Raji (cell line): ENCODE results near the gene GCM1.

ENCODE experiments used
- POLR2A ChIP-seq: IDR thresholded peaks from 2 replicates; pipeline ENCODE4 v1.6.1; 2011; ENCODE audit warnings: low read depth, low read length, control low read depth; ENCODE audit not compliant: insufficient read depth

Gene GCM1

DNA sequence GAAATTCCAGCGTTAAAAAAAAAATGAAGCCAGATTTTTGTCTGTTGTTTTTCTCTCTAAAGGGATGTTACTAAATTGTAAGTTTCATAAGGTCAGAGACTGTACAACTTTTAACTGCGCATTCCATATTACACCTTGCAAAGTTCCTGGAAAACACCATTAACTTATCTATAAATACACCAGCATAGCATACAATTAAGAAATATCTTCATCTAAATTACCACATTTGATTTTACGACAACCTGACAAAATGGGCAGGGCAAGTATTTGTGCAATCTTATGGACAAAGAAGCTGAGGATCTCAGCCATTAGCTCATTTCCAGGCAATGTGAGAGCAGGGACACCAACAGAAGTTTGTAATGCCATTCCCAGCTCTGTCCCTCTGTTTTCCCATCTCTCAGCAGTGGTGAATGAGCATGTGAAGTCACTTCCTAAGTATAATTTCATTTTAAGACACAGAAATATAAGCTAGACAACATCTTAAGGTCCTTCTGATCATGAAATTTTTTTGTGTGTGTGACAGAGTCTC is 12.9 kb upstream of the GCM1 start:
- TF ChIP-seq POLR2A: no peak

DNA sequence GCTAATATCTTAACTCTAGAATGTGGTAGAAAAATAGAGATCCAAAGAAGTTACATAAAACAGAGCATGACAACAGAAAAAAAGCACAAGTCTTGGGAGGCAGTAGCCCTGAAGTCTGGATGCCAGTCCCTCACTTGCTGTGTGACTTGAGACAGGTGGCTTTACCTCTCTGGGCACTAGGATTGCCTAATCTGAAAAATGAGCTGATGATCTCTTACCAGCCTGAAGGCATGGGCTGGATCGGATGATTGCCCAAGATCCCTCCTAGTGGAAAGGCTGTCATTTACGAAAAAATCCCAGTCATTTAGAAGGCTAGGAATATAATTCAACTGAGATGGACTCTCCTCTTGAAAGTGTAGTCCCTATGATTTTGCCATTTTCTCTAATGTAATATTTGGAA is 10.9 kb upstream of the GCM1 start:
- no peak for TF ChIP-seq POLR2A

DNA sequence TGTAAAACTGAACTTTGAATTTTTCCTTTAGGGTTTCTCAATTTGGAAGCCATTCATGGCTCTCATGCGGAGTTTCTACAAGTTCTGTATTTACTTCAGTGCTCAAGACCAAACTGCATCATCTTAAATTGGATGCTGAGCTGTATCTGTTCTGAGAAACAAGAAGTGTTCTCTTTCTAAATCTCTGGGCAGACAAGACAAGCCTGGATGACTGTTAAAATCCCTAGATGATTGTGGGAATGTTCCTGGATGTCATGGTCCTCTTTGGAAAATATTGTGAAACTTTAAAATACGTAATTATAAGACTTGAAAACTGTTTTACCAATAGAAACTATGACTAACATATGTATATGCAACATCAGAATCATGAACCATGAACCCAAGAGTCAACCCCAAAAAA is 6.2 kb upstream of the GCM1 start:
- no peak for TF ChIP-seq POLR2A

DNA sequence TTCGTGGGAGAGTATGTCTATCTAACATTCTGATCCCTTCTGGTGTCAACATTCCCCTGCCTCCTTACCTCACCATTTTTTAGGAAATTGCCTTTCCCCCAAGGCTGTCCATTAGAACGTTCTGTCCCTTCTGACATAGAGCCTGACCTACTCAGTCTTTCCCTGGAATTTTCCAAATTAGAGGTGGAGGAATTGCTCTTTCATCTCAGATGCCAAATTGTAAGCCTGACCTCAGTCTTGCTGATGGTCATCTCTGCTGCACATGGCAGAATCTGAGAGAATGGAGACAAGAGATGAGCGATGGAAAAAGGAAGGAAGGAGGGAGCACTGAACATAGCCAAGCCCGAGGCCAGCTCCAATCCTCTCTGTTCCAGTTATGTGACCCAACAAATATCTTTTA is 5.4 kb upstream of the GCM1 start:
- TF ChIP-seq POLR2A: no peak

DNA sequence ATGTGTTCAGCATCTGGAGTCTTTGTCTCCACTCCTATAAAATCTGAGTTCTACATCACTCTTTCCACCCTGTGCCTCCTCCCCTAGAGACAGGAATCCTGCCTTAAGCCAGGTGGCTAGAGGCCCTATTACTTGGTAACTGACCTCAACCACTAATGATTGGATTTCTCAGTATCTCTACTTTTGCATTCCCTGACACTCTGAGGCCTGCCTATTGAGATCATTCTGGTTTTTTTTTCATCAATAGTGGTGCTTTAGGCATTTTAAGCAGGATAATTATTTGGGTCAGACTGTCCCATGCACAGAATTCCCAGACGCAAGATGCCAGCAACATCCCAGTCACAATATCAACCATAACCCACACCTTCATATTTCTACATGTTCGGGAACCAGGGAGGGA is 3.9 kb upstream of the GCM1 start:
- TF ChIP-seq POLR2A: no peak

DNA sequence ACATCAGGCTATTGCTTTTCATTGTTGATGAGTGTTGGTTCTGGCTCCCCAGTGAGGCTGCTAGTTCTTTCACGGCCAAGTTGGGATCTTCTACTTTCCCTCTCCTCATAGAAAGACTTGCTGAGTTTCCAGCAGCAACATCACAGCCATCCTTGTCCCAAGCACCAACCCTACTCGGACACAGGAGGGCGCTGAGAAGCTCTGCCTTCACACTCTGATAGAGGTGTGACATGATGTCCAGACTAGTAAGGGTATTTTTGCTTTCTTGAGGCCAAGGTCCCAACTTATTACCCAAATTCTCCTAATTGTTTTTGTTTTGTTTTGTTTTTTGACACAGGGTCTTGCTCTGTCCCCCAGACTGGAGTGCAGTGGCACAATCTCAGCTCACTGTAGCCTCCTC is 3.0 kb upstream of the GCM1 start:
- TF ChIP-seq POLR2A: no peak

DNA sequence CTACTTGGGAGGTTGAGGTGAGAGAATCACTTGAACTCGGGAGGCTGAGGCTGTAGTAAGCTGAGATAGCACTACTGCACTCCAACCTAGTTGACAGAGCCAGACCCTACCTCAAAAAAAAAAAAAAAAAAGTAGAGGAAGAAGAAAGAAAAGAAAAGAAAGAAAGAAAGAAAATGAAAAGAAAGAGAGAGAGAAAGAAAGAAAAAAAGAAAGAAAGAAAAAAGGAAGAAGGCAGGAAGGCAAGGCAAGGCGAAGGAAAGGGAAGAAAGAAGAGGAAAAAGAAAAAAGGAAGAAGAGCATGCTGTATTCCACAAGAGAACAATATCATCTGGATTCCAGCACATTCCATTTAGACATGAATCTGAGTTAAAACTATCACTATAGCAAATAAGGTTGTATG is 3.8 kb downstream of the GCM1 start:
- no peak for TF ChIP-seq POLR2A

DNA sequence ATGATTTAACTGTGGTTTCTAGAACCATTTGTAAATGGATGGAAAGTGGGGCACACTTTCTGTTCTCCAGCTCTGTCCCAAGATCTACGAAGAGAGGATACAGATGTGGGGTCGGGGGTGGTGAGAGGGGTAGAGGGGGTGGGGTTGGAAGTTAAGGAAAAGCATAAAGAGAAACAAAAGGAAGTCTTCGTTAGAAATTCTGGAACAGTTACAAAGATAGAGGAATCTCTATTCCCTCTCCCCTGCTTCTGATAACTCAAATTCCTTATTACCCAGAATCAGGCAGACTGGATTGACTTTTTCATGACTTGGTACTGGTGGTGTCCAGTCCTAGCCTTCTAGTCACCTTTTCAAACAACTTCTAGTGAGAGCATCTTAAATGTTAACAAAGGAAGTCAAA is 4.9 kb downstream of the GCM1 start:
- TF ChIP-seq POLR2A: no peak

DNA sequence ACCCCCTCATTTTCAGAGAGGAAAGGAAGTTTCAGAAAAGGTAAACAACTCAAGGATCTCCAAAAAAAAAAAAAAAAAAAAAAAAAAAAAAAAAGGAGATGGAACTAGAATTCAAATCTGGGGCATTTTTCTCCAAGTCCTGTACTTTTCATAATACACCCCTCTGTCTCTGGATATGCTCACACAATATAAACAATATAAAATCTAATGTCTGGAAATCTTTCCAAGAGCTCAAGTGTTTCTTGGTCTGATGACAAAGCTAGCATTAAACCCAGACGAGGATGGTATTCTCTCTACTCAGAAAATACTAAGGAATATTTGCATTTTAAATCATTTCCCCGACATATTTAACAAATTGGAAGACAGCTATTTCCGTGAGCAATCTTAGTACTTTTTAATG is 5.8 kb downstream of the GCM1 start:
- TF ChIP-seq POLR2A: no peak

DNA sequence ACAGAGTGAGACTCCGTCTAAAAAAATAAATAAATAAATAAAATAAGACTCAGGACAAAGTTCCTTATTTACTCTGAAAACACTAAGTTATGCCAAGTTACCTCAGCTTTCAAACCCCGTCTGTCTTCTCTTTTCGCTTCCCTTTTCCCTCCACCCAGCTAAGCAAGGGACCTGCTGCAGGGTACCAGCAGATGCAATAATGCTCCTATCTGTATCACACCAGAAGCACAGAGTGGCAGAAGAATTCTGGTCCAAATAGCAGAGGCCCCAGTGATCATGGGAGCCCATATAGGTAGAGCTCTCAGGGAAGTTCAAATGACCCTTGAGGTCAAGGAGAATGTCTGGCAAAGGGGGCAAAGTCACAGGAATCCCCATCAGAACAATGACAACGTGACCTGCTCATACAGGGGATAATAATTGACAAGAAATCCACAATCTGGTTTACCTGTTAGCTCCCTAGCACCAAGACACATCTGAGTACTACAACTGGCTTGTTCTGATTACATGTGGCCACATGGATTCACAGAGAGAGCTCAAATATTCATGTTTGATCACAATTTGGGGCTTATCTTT is 8.7 kb downstream of the GCM1 start:
- TF ChIP-seq POLR2A: no peak

DNA sequence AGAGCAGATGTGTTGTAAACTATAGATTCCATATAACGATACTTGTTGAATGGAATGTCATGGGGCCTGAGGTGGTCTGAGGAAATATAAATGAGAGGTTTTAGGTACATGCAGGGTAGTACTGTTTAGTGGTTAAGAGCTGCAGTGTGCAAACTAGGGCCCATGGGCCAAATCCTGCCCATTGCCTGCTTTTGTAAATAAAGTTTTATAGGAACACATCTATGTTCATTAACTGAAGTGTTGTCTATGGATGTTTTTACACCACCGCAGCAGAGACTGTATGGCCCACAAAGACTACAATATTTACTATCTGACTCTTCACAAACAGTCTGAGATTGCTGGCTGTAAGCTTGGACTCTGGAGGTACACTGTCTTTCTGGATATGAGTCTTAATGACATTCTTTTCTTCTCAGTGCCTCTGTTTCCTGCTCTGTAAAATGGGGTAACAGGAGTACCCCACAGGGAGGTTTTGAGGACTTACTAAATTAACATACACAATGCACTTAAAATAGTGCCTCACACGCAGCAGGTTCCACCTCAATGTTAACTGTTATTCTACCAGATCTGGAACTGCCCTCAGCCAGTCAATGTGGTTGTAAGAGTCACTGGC is 12.5 kb downstream of the GCM1 start:
- TF ChIP-seq POLR2A: no peak

DNA sequence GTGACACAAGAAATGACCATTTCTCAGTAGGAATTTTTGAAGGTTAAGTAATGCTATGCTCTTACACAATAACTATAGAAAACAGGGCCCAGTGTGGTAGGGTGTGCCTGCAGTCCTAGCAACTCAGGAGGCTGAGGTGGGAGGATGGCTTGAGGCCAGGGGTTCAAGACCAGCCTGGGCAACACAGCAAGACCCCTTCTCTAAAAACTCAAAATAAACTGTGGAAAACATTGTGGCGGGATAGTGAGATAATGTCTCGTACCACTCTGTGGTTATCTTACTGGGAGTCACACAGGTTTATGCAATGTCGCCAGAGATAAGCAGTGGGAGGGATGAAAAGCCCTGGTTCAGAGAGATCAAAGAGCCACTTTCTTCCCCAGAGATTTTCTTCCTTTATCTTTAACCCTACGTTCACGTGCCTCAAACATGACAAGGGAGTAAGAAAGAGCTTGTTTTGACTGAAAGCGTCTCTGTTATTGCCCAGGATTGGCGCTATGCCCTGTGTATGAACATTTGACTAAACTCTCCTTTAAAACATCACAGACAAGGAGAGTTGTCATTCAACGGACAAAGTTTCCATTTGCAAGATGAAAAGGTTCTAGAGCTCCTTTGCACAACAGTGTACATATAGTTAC is 13.9 kb downstream of the GCM1 start:
- no peak for TF ChIP-seq POLR2A

DNA sequence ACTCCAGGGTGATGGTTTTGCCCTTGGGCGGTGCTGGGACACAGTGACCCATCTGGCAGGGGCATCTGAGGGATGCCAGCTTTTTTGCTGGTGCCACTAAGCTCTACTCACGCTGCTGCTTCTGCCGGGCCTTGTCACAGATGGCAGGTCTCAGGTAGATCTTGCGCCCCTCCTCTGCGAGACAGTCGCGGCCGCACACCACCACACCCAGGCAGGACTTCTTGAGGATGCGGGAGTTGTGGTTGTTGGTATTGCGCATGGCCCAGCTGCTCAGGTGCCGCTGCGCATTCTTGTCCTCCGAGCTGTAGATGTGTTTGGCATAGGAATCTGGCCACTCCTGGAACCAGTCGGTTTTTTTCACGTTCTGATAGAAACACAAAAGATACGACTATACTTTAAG is 14.7 kb downstream of the GCM1 start:
- no peak for TF ChIP-seq POLR2A

DNA sequence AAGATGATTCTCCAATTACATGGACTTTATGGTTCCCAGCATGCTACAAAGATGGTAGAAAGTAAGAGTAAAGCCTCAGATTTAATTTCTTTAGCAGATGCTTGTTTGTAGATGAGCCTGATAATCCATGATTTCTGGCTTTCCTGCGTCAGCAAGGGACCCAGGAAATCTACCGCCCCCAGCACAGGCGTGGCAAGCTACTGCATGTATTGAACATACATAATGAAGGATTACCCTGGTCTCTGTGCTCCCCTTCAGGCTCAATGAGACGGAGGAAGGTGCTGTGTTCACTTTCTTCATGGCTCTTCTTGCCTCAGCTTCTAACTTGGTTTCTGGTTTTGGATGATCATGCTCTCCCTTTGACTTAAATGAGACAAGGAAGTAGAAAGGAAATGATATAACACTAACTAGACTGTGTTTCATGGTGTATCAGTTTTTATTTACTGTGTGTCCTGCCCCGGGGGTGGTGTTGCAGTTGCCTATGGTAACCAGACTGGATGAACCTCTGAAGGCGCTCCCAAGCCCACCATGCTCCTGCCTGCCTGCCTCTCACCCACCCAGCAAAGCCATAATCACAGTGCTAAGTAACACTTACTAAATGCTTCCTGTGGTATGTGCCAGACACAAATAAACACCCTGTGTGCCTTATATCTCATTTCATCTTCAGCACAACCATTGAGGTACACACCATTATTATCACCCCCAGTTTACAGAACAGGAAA is 17.9 kb downstream of the GCM1 start:
- TF ChIP-seq POLR2A: no peak

DNA sequence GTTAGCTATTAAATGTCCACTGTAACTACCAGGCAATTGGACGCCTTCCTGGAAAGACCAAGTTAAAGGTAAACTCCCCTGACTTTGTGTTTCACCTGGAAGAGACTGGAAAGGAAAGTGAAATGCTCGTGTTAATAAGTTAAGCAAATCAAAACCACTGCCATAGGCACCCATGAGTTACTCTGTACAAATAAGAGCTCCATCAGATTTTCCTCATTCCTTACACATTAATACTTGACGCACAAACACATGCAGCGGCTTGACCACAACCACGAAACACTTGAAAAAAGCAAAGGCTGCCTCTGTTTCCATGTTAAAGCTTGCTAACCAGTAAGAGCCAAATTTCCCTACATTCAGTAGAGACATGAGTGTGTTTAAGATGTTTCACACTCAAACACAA is 19.8 kb downstream of the GCM1 start:
- no peak for TF ChIP-seq POLR2A

DNA sequence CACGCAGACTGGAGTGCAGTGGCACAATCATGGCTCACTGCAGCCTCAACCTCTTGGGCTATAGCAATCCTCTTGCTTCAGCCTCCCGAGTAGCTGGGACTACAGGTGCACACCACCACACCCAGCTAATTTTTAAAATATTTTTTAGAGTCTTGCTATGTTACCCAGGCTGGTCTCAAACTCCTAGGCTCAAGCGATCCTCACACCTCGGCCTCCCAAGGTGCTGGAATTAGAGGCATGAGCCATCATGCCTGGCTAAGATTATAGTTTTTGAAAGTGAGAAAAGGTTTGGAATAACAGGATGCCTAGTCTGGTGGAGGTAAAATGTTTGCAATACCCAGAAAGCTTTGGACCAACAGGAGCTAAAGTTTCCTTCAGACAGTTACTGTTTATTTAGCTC is 23.4 kb downstream of the GCM1 start:
- TF ChIP-seq POLR2A: no peak
